H1 (cell line): ENCODE data around the gene CORO7. TPM values are rescaled to one million over a fixed set of nuclear protein-coding genes. Genes with fewer than 3 reads are reported as not detected.

Experiments used
- RBBP5 ChIP-seq: IDR thresholded peaks from 2 replicates; pipeline ENCODE4 v1.7.1; 2012; ENCODE audit warnings: low read depth, mild to moderate bottlenecking, inconsistent platforms, low read length, moderate library complexity, borderline replicate concordance
- RXRA ChIP-seq: IDR thresholded peaks from 2 replicates; pipeline ENCODE4 v1.6.1; 2011; ENCODE audit warnings: low read depth, mild to moderate bottlenecking, low read length, moderate library complexity; ENCODE audit not compliant: insufficient read depth
- SP2 ChIP-seq: IDR thresholded peaks from 2 replicates; pipeline ENCODE4 v1.6.1; 2012; ENCODE audit warnings: mild to moderate bottlenecking, low read length, inconsistent platforms
- SP4 ChIP-seq: IDR thresholded peaks from 2 replicates; pipeline ENCODE4 v1.6.1; 2012; ENCODE audit warnings: low read length, inconsistent platforms
- TCF12 ChIP-seq: IDR thresholded peaks from 2 replicates; pipeline ENCODE4 v1.6.1; 2011; ENCODE audit warnings: low read depth, mild to moderate bottlenecking, low read length
- polyA plus RNA-seq, 7 experiments: library from polyadenylated mRNA; depleted of rRNA in 3 of 7; stranded (reverse) in 5 of 7; unstranded in 2 of 7; fragments of >200 nt in 5 of 7; fragments of 200-250 nt in 2 of 7; gene quantifications; 1 replicate in 5 of 7; 2 replicates in 1 of 7; 4 replicates in 1 of 7; pipeline versions ENCODE4 v1.2.1 to v1.2.3, GENCODE V29; 2011 to 2013; ENCODE audit warnings: missing spikeins in 2 of 7, mixed read lengths in 2 of 7
- total RNA-seq: library from RNA; stranded (reverse); fragmentation: NEBNext Ultra II Directional; extraction: Animal tissue kit (Norgen Biotek cat#: 25700); gene quantifications from 2 replicates; pipeline ENCODE4 v1.2.1, GENCODE V29; 2021

Gene CORO7
- total and polyA plus RNA-seq, 2 of the 8 experiments (the other 6 are each of a cell fraction or from before 2014, with no cell fraction given), result 25.2 to 29.8 TPM

- TF ChIP-seq SP4 (no peak), TCF12 (no peak), RXRA (no peak), RBBP5 (no peak), SP2 (no peak)
These were observed 28.6 kb downstream of the CORO7 start (continued) for GRCh38 chr16:4387781-4388180.
